Measurements from ENCODE around the gene TMEM171. TPM values are rescaled to one million over a fixed set of nuclear protein-coding genes. Genes with fewer than 3 reads are reported as not detected.

TMEM171 gene
- total RNA-seq, 5 donors from 2014 or later (not counting 1 experiment from before 2014, with no cell fraction given) = 0.47 TPM; not detected in 4

GRCh38 chr5:73096239-73096575 lies 24.2 kb upstream of the TMEM171 start:
- peaks cover 16 to 17% of the 10 kb centered on the region in 2 donors for H3K27me3 Mint-ChIP-seq
- H3K4me1 ChIP-seq (ENCODE audit: control insufficient read depth in 1 of 2, extremely low read depth in 1 of 2, insufficient read depth in 2 of 2, low read length in 2 of 2) = peaks cover 0 to 3% of the 10 kb centered on the region in 2 experiments
- H3K27ac Mint-ChIP-seq = no peak overlapping the region
- CTCF ChIA-PET = interaction anchor here (0.6 to 1.1 kb wide), 2 partner anchors 104 to 423 kb away, joined by 3 to 6 read pairs; no protein-coding TSS in a partner anchor
- no peaks in the 10 kb centered on the region for H3K27me3 ChIP-seq (replicated peaks in 1 of 2; ENCODE audit: control insufficient read depth in 2 of 2, extremely low read depth in 1 of 2, insufficient read depth in 2 of 2, low read length in 1 of 2)
- no peaks in the 10 kb centered on the region for H3K36me3 Mint-ChIP-seq
- ATAC-seq (replicated peaks in 1 of 4) (peak in 2 of 4 experiments; percentile 26 to 28), DNase-seq (peak in 2 of 35 experiments; percentile 19 to 25)
- POLR2A ChIA-PET = no interaction called here
- peaks cover 0 to 11% (median 9%) of the 10 kb centered on the region in 3 donors for H3K9me3 Mint-ChIP-seq
- no peaks in the 10 kb centered on the region for H3K36me3 ChIP-seq (ENCODE audit: control insufficient read depth in 2 of 2, extremely low read depth in 1 of 2, insufficient read depth in 1 of 2, low read length in 1 of 2)
- no peaks in the 10 kb centered on the region for H3K9me3 ChIP-seq
- H3K4me3 ChIP-seq (ENCODE audit: control insufficient read depth in 1 of 2, extremely low read depth in 1 of 2, low read length in 1 of 2) = no peak overlapping the region
- H3K27ac ChIP-seq (ENCODE audit: low read length) = no peak overlapping the region
- WGBS (ENCODE audit: insufficient coverage) = no CpG with 5 or more reads among the region's 1 CpG
- H3K4me1 Mint-ChIP-seq = peaks cover 0 to 2% (median 0%) of the 10 kb centered on the region in 3 donors
- no peak overlapping the region for H3K4me3 Mint-ChIP-seq

GRCh38 chr5:73097740-73098139 lies 22.6 kb upstream of the TMEM171 start:
- no peak for ATAC-seq (replicated peaks in 1 of 4)
- H3K27ac ChIP-seq (ENCODE audit: low read length) = no peak overlapping the region
- CTCF ChIA-PET = no interaction called here

DNA sequence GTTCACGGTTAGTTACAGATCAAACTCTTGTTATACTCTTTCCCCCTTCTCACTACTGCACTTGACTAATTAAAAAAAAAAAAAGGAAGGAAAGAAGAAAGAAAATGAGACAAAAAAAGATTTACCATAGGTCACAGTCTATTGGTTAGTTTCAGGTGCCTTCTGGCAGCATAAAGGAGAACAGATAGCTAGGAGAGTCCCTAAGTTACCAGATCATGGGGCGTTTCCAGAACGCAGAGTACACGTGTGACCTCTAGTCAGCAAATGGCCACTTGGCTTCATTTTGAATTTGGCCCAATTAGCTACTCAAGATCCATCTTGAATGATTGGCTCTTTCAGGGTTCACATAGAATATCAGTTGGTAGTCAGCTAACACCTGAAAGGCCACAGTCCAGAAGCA lies 20.3 kb upstream of the TMEM171 start:
- no peaks in the 10 kb centered on the region for H3K36me3 ChIP-seq (ENCODE audit: control insufficient read depth in 2 of 2, extremely low read depth in 1 of 2, insufficient read depth in 1 of 2, low read length in 1 of 2)
- H3K36me3 Mint-ChIP-seq = no peaks in the 10 kb centered on the region
- peaks cover 0 to 4% of the 10 kb centered on the region in 2 experiments for H3K27me3 ChIP-seq (replicated peaks in 1 of 2; ENCODE audit: control insufficient read depth in 2 of 2, extremely low read depth in 1 of 2, insufficient read depth in 2 of 2, low read length in 1 of 2)
- H3K4me3 ChIP-seq (ENCODE audit: control insufficient read depth in 1 of 2, extremely low read depth in 1 of 2, low read length in 1 of 2) = no peak overlapping the region
- H3K27ac ChIP-seq (ENCODE audit: low read length) = no peak overlapping the region
- H3K9me3 Mint-ChIP-seq = peaks cover 0 to 11% (median 9%) of the 10 kb centered on the region in 3 donors
- no peaks in the 10 kb centered on the region for H3K9me3 ChIP-seq
- no peak overlapping the region for H3K27ac Mint-ChIP-seq
- no peak overlapping the region for H3K4me3 Mint-ChIP-seq
- peaks cover 0 to 3% of the 10 kb centered on the region in 2 experiments for H3K4me1 ChIP-seq (ENCODE audit: control insufficient read depth in 1 of 2, extremely low read depth in 1 of 2, insufficient read depth in 2 of 2, low read length in 2 of 2)
- no peak for DNase-seq
- WGBS (ENCODE audit: insufficient coverage) = 100% methylated on average over 3 of the region's 4 CpGs
- H3K4me1 Mint-ChIP-seq = peaks cover 0 to 2% (median 0%) of the 10 kb centered on the region in 3 donors
- ChIA-PET POLR2A (interaction anchor here in 1 of 2 donors (0.7 kb wide), 1 partner anchor 671 kb away, joined by 6 read pairs; no protein-coding TSS in a partner anchor), CTCF (no interaction called here)
- ATAC-seq (replicated peaks in 1 of 4) = no peak
- peaks cover 18 to 21% of the 10 kb centered on the region in 2 donors for H3K27me3 Mint-ChIP-seq

More at GRCh38 chr5:73097740-73098139, 22.6 kb upstream of the TMEM171 start:
- H3K36me3 ChIP-seq (ENCODE audit: control insufficient read depth in 2 of 2, extremely low read depth in 1 of 2, insufficient read depth in 1 of 2, low read length in 1 of 2) = no peaks in the 10 kb centered on the region
- Mint-ChIP-seq H3K36me3 (no peaks in the 10 kb centered on the region), H3K9me3 (peaks cover 0 to 11% (median 9%) of the 10 kb centered on the region in 3 donors), H3K27me3 (peaks cover 12 to 13% of the 10 kb centered on the region in 2 donors), H3K4me3 (no peak overlapping the region), H3K4me1 (peaks cover 0 to 2% (median 0%) of the 10 kb centered on the region in 3 donors), H3K27ac (no peak overlapping the region)
- no peak overlapping the region for H3K4me3 ChIP-seq (ENCODE audit: control insufficient read depth in 1 of 2, extremely low read depth in 1 of 2, low read length in 1 of 2)
- POLR2A ChIA-PET = no interaction called here
- peaks cover 0 to 3% of the 10 kb centered on the region in 2 experiments for H3K4me1 ChIP-seq (ENCODE audit: control insufficient read depth in 1 of 2, extremely low read depth in 1 of 2, insufficient read depth in 2 of 2, low read length in 2 of 2)
- H3K9me3 ChIP-seq = no peaks in the 10 kb centered on the region
- 80% methylated on average over 1 of the region's 2 CpGs for WGBS (ENCODE audit: insufficient coverage)
- H3K27me3 ChIP-seq (replicated peaks in 1 of 2; ENCODE audit: control insufficient read depth in 2 of 2, extremely low read depth in 1 of 2, insufficient read depth in 2 of 2, low read length in 1 of 2) = no peaks in the 10 kb centered on the region
- no peak for DNase-seq

- Histone ChIP-seq H3K4me1 (ENCODE audit: control insufficient read depth in 1 of 2, extremely low read depth in 1 of 2, insufficient read depth in 2 of 2, low read length in 2 of 2) (no peaks in the 10 kb centered on the region), H3K27ac (ENCODE audit: low read length) (no peak overlapping the region), H3K9me3 (no peaks in the 10 kb centered on the region), H3K36me3 (ENCODE audit: control insufficient read depth in 2 of 2, extremely low read depth in 1 of 2, insufficient read depth in 1 of 2, low read length in 1 of 2) (no peaks in the 10 kb centered on the region), H3K4me3 (ENCODE audit: control insufficient read depth in 1 of 2, extremely low read depth in 1 of 2, low read length in 1 of 2) (no peak overlapping the region), H3K27me3 (replicated peaks in 1 of 2; ENCODE audit: control insufficient read depth in 2 of 2, extremely low read depth in 1 of 2, insufficient read depth in 2 of 2, low read length in 1 of 2) (peaks cover 0 to 6% of the 10 kb centered on the region in 2 experiments)
- Mint-ChIP-seq H3K4me3 (no peak overlapping the region), H3K4me1 (no peaks in the 10 kb centered on the region), H3K27ac (no peak overlapping the region), H3K36me3 (no peaks in the 10 kb centered on the region), H3K9me3 (peaks cover 0 to 4% (median 0%) of the 10 kb centered on the region in 3 donors), H3K27me3 (peaks cover 19 to 27% of the 10 kb centered on the region in 2 donors)
- 57% methylated on average over 1 of the region's 4 CpGs for WGBS (ENCODE audit: insufficient coverage)
- DNase-seq (no peak), ATAC-seq (replicated peaks in 1 of 4) (no peak)
- ChIA-PET POLR2A (no interaction called here), CTCF (no interaction called here)
These were observed 16.5 kb upstream of the TMEM171 start for GRCh38 chr5:73103870-73104299.

GRCh38 chr5:73104326-73104725 lies 16.0 kb upstream of the TMEM171 start:
- H3K36me3 ChIP-seq (ENCODE audit: control insufficient read depth in 2 of 2, extremely low read depth in 1 of 2, insufficient read depth in 1 of 2, low read length in 1 of 2) = no peaks in the 10 kb centered on the region
- POLR2A ChIA-PET = no interaction called here
- no peaks in the 10 kb centered on the region for H3K4me1 ChIP-seq (ENCODE audit: control insufficient read depth in 1 of 2, extremely low read depth in 1 of 2, insufficient read depth in 2 of 2, low read length in 2 of 2)
- Mint-ChIP-seq H3K9me3 (peaks cover 0 to 4% (median 0%) of the 10 kb centered on the region in 3 donors), H3K27me3 (peaks cover 23 to 30% of the 10 kb centered on the region in 2 donors), H3K36me3 (no peaks in the 10 kb centered on the region), H3K4me1 (no peaks in the 10 kb centered on the region), H3K4me3 (no peak overlapping the region), H3K27ac (no peak overlapping the region)
- H3K4me3 ChIP-seq (ENCODE audit: control insufficient read depth in 1 of 2, extremely low read depth in 1 of 2, low read length in 1 of 2) = no peak overlapping the region
- no peak overlapping the region for H3K27ac ChIP-seq (ENCODE audit: low read length)
- WGBS (ENCODE audit: insufficient coverage) = no CpG with 5 or more reads among the region's 1 CpG
- H3K27me3 ChIP-seq (replicated peaks in 1 of 2; ENCODE audit: control insufficient read depth in 2 of 2, extremely low read depth in 1 of 2, insufficient read depth in 2 of 2, low read length in 1 of 2) = peaks cover 0 to 6% of the 10 kb centered on the region in 2 experiments
- H3K9me3 ChIP-seq = no peaks in the 10 kb centered on the region
- DNase-seq (no peak), ATAC-seq (replicated peaks in 1 of 4) (no peak)
- CTCF ChIA-PET = no interaction called here

- Histone ChIP-seq H3K4me1 (ENCODE audit: control insufficient read depth in 1 of 2, extremely low read depth in 1 of 2, insufficient read depth in 2 of 2, low read length in 2 of 2) (no peaks in the 10 kb centered on the region), H3K27ac (ENCODE audit: low read length) (no peak overlapping the region), H3K4me3 (ENCODE audit: control insufficient read depth in 1 of 2, extremely low read depth in 1 of 2, low read length in 1 of 2) (no peak overlapping the region), H3K36me3 (ENCODE audit: control insufficient read depth in 2 of 2, extremely low read depth in 1 of 2, insufficient read depth in 1 of 2, low read length in 1 of 2) (no peaks in the 10 kb centered on the region), H3K27me3 (replicated peaks in 1 of 2; ENCODE audit: control insufficient read depth in 2 of 2, extremely low read depth in 1 of 2, insufficient read depth in 2 of 2, low read length in 1 of 2) (peaks cover 0 to 6% of the 10 kb centered on the region in 2 experiments), H3K9me3 (no peaks in the 10 kb centered on the region)
- Mint-ChIP-seq H3K9me3 (peaks cover 0 to 4% (median 0%) of the 10 kb centered on the region in 3 donors), H3K36me3 (no peaks in the 10 kb centered on the region), H3K27me3 (peaks cover 28 to 41% of the 10 kb centered on the region in 2 donors), H3K27ac (no peak overlapping the region), H3K4me3 (no peak overlapping the region), H3K4me1 (no peaks in the 10 kb centered on the region)
- ChIA-PET CTCF (no interaction called here), POLR2A (no interaction called here)
- ATAC-seq (replicated peaks in 1 of 4) = no peak
- DNase-seq = no peak
These were observed 14.0 kb upstream of the TMEM171 start for GRCh38 chr5:73106335-73106734.

GRCh38 chr5:73110190-73110589 lies 10.2 kb upstream of the TMEM171 start:
- POLR2A ChIA-PET = no interaction called here
- H3K27me3 Mint-ChIP-seq = peaks cover 46 to 53% of the 10 kb centered on the region in 2 donors

More at GRCh38 chr5:73110190-73110589, 10.2 kb upstream of the TMEM171 start:
- no peaks in the 10 kb centered on the region for H3K36me3 Mint-ChIP-seq
- no peak overlapping the region for H3K4me3 Mint-ChIP-seq
- CTCF ChIA-PET = no interaction called here
- H3K27ac Mint-ChIP-seq = no peak overlapping the region
- no peaks in the 10 kb centered on the region for H3K36me3 ChIP-seq (ENCODE audit: control insufficient read depth in 2 of 2, extremely low read depth in 1 of 2, insufficient read depth in 1 of 2, low read length in 1 of 2)
- DNase-seq (no peak), ATAC-seq (replicated peaks in 1 of 4) (no peak)
- peaks cover 4 to 8% of the 10 kb centered on the region in 2 experiments for H3K27me3 ChIP-seq (replicated peaks in 1 of 2; ENCODE audit: control insufficient read depth in 2 of 2, extremely low read depth in 1 of 2, insufficient read depth in 2 of 2, low read length in 1 of 2)
- H3K4me1 Mint-ChIP-seq = no peaks in the 10 kb centered on the region
- no peak overlapping the region for H3K4me3 ChIP-seq (ENCODE audit: control insufficient read depth in 1 of 2, extremely low read depth in 1 of 2, low read length in 1 of 2)
- H3K9me3 Mint-ChIP-seq = peaks cover 0 to 5% (median 4%) of the 10 kb centered on the region in 3 donors
- no CpG with 5 or more reads among the region's 1 CpG for WGBS (ENCODE audit: insufficient coverage)
- H3K9me3 ChIP-seq = no peaks in the 10 kb centered on the region
- H3K4me1 ChIP-seq (ENCODE audit: control insufficient read depth in 1 of 2, extremely low read depth in 1 of 2, insufficient read depth in 2 of 2, low read length in 2 of 2) = no peaks in the 10 kb centered on the region
- H3K27ac ChIP-seq (ENCODE audit: low read length) = no peak overlapping the region

All from T-cell (primary cell).